Suprapubic skin (tissue), 4 donors: Measurements from ENCODE around the gene ZNF71. TPM values are rescaled to one million over a fixed set of nuclear protein-coding genes. Genes with fewer than 3 reads are reported as not detected.
A peak's percentile ranks its signal among the peaks of the same experiment; 100 is the strongest.

Experiments used
- DNase-seq, 2 donors: peaks; one replicate each; pipeline ENCODE4 v3.0.0-alpha.2; 2019; ENCODE audit warnings: low spot score in 2 of 2
- H3K27ac ChIP-seq: fragments of 200-600 bp; sonication (generic); one replicate; pipeline ENCODE4 v1.5.1; 2019
- H3K27me3 ChIP-seq: fragments of 200-600 bp; sonication (generic); one replicate; pipeline ENCODE4 v1.5.1; 2019
- H3K36me3 ChIP-seq: fragments of 200-600 bp; sonication (generic); one replicate; pipeline ENCODE4 v1.5.1; 2019
- H3K4me1 ChIP-seq: fragments of 200-600 bp; sonication (generic); one replicate; pipeline ENCODE4 v1.5.1; 2019
- H3K4me3 ChIP-seq: fragments of 200-600 bp; sonication (generic); one replicate; pipeline ENCODE4 v1.5.1; 2019; ENCODE audit warnings: mild to moderate bottlenecking
- H3K9me3 ChIP-seq: fragments of 200-600 bp; sonication (generic); one replicate; pipeline ENCODE4 v1.5.1; 2019
- CTCF ChIP-seq, 2 donors: fragments of 200-600 bp in 1 of 2; fragments of 450-650 bp in 1 of 2; sonication (generic) in 1 of 2; IDR thresholded peaks; one replicate each; pipeline ENCODE4 v1.5.1; 2016 to 2019; ENCODE audit warnings: antibody characterized with exemption in 2 of 2, mild to moderate bottlenecking in 1 of 2, moderate library complexity in 1 of 2
- EP300 ChIP-seq: sonication (generic); formaldehyde crosslinking; IDR thresholded peaks from one replicate; pipeline ENCODE4 v1.6.1; 2017; ENCODE audit warnings: antibody characterized with exemption
- POLR2A ChIP-seq, 2 donors: fragments of 450-650 bp; IDR thresholded peaks; one replicate each; pipeline ENCODE4 v1.6.1; 2017; ENCODE audit warnings: antibody characterized with exemption in 2 of 2, mild to moderate bottlenecking in 2 of 2, moderate library complexity in 2 of 2
- POLR2AphosphoS5 ChIP-seq, 3 donors: sonication (generic); formaldehyde crosslinking; IDR thresholded peaks; one replicate each; pipeline ENCODE4 v1.6.1; 2017; ENCODE audit warnings: antibody characterized with exemption in 3 of 3
- WGBS: methylation state at CpG from one replicate; pipeline ENCODE4 v1.1.5; 2018; 5-methylcytosine and 5-hydroxymethylcytosine counted together
- total RNA-seq, 4 donors: library from RNA; depleted of rRNA; stranded (reverse); fragments of >200 nt; gene quantifications; one replicate each; pipeline ENCODE4 v1.1.0, GENCODE V29; 2016

Gene ZNF71
- 10 to 100 TPM in 1 of 4 donors, 1 to 10 TPM in 3; 5.0 to 15.9 (median 7.5) TPM for total RNA-seq

- Histone ChIP-seq H3K9me3 (no peaks in the 10 kb centered on the region), H3K36me3 (peaks cover 4% of the 10 kb centered on the region), H3K4me3 (peak within 1 kb of the TSS; percentile 79), H3K27ac (no peak within 1 kb of the TSS), H3K4me1 (peaks cover 16% of the 10 kb centered on the region), H3K27me3 (no peaks in the 10 kb centered on the region)
- WGBS, result under 1% methylated on average over 44 of the region's 52 CpGs
- TF ChIP-seq EP300, result no peak
- peak; percentile 89 to 90 for DNase-seq
Observed at GRCh38 chr19:56594783-56595547, at the start of gene ZNF71. TSS of gene ZNF71 (plus strand) at chr19:56595302. CDS start at chr19:56601559, 6,257 bp downstream.

GRCh38 chr19:56547535-56547934, 47.6 kb upstream of the ZNF71 start:
- H3K27me3 ChIP-seq, result no peaks in the 10 kb centered on the region
- peaks cover 86% of the 10 kb centered on the region for H3K36me3 ChIP-seq

GRCh38 chr19:56554272-56554869, 40.7 kb upstream of the ZNF71 start:
- no peak for TF ChIP-seq POLR2A (IDR thresholded peaks at IDR 0.05)
- no peak for TF ChIP-seq EP300
- TF ChIP-seq CTCF (IDR thresholded peaks at IDR 0.05), result no peak
- no peak for TF ChIP-seq POLR2AphosphoS5 (IDR thresholded peaks at IDR 0.05)
- Histone ChIP-seq H3K9me3 (peaks cover 92% of the 10 kb centered on the region), H3K4me3 (no peak overlapping the region), H3K27ac (no peak overlapping the region), H3K36me3 (peaks cover 53% of the 10 kb centered on the region), H3K4me1 (no peaks in the 10 kb centered on the region), H3K27me3 (no peaks in the 10 kb centered on the region)
- WGBS, result 93% methylated on average over 6 of the region's 6 CpGs
- no peak for DNase-seq

More at GRCh38 chr19:56547535-56547934, 47.6 kb upstream of the ZNF71 start:
- Histone ChIP-seq H3K4me1 (no peaks in the 10 kb centered on the region), H3K9me3 (peaks cover 82% of the 10 kb centered on the region), H3K4me3 (no peak overlapping the region), H3K27ac (no peak overlapping the region)
- TF ChIP-seq POLR2AphosphoS5 (IDR thresholded peaks at IDR 0.05) (no peak), EP300 (no peak), POLR2A (IDR thresholded peaks at IDR 0.05) (no peak), CTCF (IDR thresholded peaks at IDR 0.05) (no peak)
- WGBS, result 62% methylated on average over 6 of the region's 6 CpGs
- no peak for DNase-seq

GRCh38 chr19:56562766-56563165, 32.3 kb upstream of the ZNF71 start:
- TF ChIP-seq POLR2AphosphoS5 (IDR thresholded peaks at IDR 0.05), result no peak
- no peak for TF ChIP-seq CTCF (IDR thresholded peaks at IDR 0.05)
- TF ChIP-seq EP300, result no peak
- no peak for TF ChIP-seq POLR2A (IDR thresholded peaks at IDR 0.05)
- Histone ChIP-seq H3K4me1 (peaks cover under 1% of the 10 kb centered on the region), H3K9me3 (peaks cover 43% of the 10 kb centered on the region), H3K4me3 (no peak overlapping the region), H3K27ac (no peak overlapping the region), H3K27me3 (no peaks in the 10 kb centered on the region), H3K36me3 (no peaks in the 10 kb centered on the region)
- no peak for DNase-seq
- 92% methylated on average over 2 of the region's 2 CpGs for WGBS

- H3K36me3 ChIP-seq, result peaks cover 26% of the 10 kb centered on the region
- peak in 1 of 2 donors; percentile 66 for DNase-seq
- H3K4me1 ChIP-seq, result peaks cover 7% of the 10 kb centered on the region
- WGBS, result under 1% methylated on average over 18 of the region's 23 CpGs
- peak overlapping the region; percentile 66 for H3K27ac ChIP-seq
- H3K4me3 ChIP-seq, result peak overlapping the region; percentile 90
- TF ChIP-seq POLR2AphosphoS5 (IDR thresholded peaks at IDR 0.05) (no peak), EP300 (no peak), POLR2A (IDR thresholded peaks at IDR 0.05) (no peak), CTCF (IDR thresholded peaks at IDR 0.05) (no peak)
- H3K9me3 ChIP-seq, result peaks cover 19% of the 10 kb centered on the region
- no peaks in the 10 kb centered on the region for H3K27me3 ChIP-seq
Observed at GRCh38 chr19:56566904-56567273, 28.2 kb upstream of the ZNF71 start.
